Measurements from ENCODE around the gene TRAFD1.

DNA sequence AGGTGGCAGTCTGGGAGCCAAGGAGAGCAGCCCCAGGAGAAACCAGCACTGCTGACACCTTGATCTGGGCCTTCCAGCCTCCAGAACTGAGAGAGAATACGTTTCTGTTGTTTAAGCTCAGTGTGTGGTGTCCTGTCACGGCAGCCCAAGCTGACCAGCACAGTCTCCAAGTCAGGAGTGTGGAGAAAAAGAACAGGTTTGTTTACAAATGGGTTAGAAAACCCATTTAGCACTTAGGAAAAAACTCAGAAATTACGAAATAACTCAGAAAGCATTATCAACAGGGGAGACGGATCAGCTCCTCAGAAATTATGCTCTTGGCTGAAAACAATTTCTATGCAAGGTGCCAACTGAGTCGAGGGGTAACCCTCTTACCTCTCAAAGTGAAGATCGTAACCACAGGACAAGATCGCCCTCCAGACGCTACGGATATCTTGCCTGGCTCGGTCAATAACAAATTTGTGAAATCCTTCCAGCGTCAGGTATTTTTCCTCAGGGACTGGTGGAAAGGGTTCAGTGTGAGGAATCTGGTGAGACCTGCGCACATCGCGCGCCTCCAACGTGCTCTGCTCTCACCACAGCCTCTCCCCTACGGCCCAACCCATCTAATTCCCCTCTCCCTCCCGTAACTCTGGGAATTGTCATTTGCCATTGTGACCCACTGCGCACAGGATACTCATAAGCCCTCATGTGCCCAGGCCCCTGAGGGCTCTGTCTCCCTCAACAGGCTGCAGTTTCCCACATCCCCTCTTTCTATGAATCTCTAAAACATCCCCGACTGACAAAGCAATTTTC lies 50.2 kb downstream of the TRAFD1 start:
- TF ChIP-seq EZH2 (IDR thresholded peaks at IDR 0.05) (no peak), FOXP2 (optimal IDR thresholded peaks at IDR 0.05; ENCODE audit: control extremely low read depth, extremely low read length, insufficient read depth) (no peak), POLR2AphosphoS5 (IDR thresholded peaks at IDR 0.05; ENCODE audit: borderline replicate concordance, low read depth, low read length) (no peak)
